ENCODE results near the gene ST6GALNAC6. TPM values are rescaled to one million over a fixed set of nuclear protein-coding genes. Genes with fewer than 3 reads are reported as not detected.
A peak's percentile ranks its signal among the peaks of the same experiment; 100 is the strongest.

Gene ST6GALNAC6
- total and polyA plus RNA-seq, 10 donors, result 29.0 to 118 (median 71.6) TPM

- Histone ChIP-seq H3K9me3 (no peaks in the 10 kb centered on the region), H3K27me3 (replicated peaks in 1 of 7) (no peaks in the 10 kb centered on the region), H3K4me1 (peaks cover 70 to 100% (median 91%) of the 10 kb centered on the region in 6 donors), H3K4me3 (peak overlapping the region in 1 of 8 donors; percentile 15), H3K36me3 (peaks cover 0 to 3% (median 0%) of the 10 kb centered on the region in 6 donors), H3K27ac (peak overlapping the region; percentile 84 to 92 (median 88))
- intact Hi-C loops (cut with DNase I; ENCODE audit: low total_unique reads), result loop anchor here (10.0 kb wide), 1 partner anchor 68 kb away; no protein-coding TSS in a partner anchor
- peak; percentile 98 for DNase-seq
- WGBS, 5 donors, result 10 to 18% (median 13%) methylated on average over 26 to 29 of the region's 29 CpGs
- peak; percentile 92 to 94 (median 93) for TF ChIP-seq POLR2AphosphoS5 (IDR thresholded peaks at IDR 0.05)
- TF ChIP-seq, protein P1, sequence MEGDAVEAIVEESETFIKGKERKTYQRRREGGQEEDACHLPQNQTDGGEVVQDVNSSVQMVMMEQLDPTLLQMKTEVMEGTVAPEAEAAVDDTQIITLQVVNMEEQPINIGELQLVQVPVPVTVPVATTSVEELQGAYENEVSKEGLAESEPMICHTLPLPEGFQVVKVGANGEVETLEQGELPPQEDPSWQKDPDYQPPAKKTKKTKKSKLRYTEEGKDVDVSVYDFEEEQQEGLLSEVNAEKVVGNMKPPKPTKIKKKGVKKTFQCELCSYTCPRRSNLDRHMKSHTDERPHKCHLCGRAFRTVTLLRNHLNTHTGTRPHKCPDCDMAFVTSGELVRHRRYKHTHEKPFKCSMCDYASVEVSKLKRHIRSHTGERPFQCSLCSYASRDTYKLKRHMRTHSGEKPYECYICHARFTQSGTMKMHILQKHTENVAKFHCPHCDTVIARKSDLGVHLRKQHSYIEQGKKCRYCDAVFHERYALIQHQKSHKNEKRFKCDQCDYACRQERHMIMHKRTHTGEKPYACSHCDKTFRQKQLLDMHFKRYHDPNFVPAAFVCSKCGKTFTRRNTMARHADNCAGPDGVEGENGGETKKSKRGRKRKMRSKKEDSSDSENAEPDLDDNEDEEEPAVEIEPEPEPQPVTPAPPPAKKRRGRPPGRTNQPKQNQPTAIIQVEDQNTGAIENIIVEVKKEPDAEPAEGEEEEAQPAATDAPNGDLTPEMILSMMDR (IDR thresholded peaks at IDR 0.05 in 8 of 11, conservative IDR thresholded peaks at IDR 0.05 in 3 of 11), result no peak
Observed at GRCh38 chr9:127862075-127863011, 37.1 kb downstream of the ST6GALNAC6 start.

DNA sequence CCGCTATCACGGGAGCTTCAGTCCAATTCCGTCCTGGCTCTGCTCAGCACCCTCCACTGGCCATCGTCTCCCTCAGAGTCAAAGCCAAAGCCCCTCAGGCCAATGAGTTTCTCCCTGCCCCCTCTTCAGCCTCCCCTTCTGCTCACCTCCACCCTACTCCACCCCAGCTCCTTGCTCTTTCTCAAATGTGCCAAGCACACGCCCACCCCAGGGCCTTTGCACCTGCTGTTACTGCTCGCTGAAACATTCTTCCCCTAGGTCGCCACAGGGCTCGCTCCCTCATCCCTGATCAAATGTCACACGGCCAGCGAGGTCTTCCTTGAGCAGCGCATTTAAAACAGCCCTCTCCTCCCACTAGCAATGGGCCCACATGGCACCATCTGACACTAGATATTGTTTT is 38.6 kb downstream of the ST6GALNAC6 start:
- DNase-seq, result no peak
- TF ChIP-seq, protein P1 (IDR thresholded peaks at IDR 0.05 in 8 of 11, conservative IDR thresholded peaks at IDR 0.05 in 3 of 11), result no peak
- TF ChIP-seq POLR2AphosphoS5 (IDR thresholded peaks at IDR 0.05) (no peak), POLR2A (IDR thresholded peaks at IDR 0.05) (no peak)
- H3K36me3 ChIP-seq, result no peaks in the 10 kb centered on the region
- no peaks in the 10 kb centered on the region for H3K9me3 ChIP-seq
- no peak overlapping the region for H3K4me3 ChIP-seq
- no peaks in the 10 kb centered on the region for H3K27me3 ChIP-seq (replicated peaks in 1 of 7)
- H3K4me1 ChIP-seq, result peaks cover 72 to 100% (median 92%) of the 10 kb centered on the region in 6 donors
- 89 to 96% (median 92%) methylated on average over 11 of the region's 11 CpGs for WGBS, 5 donors
- intact Hi-C loops (cut with DNase I; ENCODE audit: low total_unique reads), result loop anchor here (10.0 kb wide), 1 partner anchor 66 kb away; no protein-coding TSS in a partner anchor
- peak overlapping the region in 6 of 8 donors; percentile 86 to 92 (median 89) for H3K27ac ChIP-seq

DNA sequence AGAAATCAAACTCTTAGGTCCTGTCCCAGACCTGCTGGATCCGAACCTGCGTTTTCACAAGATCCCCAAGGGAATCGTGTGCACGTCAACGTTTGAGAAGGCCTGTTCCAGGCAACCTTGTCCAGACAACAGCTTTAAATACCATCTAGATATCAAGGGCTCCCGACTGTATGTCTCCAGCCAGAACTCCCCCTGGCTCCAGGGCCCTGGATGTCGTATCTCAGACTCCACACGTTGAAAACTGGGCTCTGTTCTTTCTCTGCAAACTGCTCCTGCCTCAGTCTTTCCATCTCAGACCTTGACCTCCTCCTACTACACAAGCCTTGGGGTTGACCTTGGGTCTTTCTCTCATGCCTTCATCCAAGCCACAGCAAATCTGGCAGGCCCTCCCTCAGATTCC is 39.1 kb downstream of the ST6GALNAC6 start:
- peak overlapping the region in 6 of 8 donors; percentile 51 to 92 (median 89) for H3K27ac ChIP-seq
- H3K4me1 ChIP-seq, result peaks cover 75 to 100% (median 93%) of the 10 kb centered on the region in 6 donors
- intact Hi-C loops (cut with DNase I; ENCODE audit: low total_unique reads), result loop anchor here (10.0 kb wide), 1 partner anchor 65 kb away; no protein-coding TSS in a partner anchor

More for the DNA sequence above, 39.1 kb downstream of the ST6GALNAC6 start:
- Histone ChIP-seq H3K9me3 (no peaks in the 10 kb centered on the region), H3K27me3 (replicated peaks in 1 of 7) (no peaks in the 10 kb centered on the region), H3K36me3 (no peaks in the 10 kb centered on the region), H3K4me3 (no peak overlapping the region)
- 70 to 82% (median 76%) methylated on average over 8 of the region's 8 CpGs for WGBS, 5 donors
- no peak for DNase-seq
- TF ChIP-seq, protein P1 (IDR thresholded peaks at IDR 0.05 in 8 of 11, conservative IDR thresholded peaks at IDR 0.05 in 3 of 11), result no peak
- TF ChIP-seq POLR2AphosphoS5 (IDR thresholded peaks at IDR 0.05), result no peak

Measured in spleen (tissue), 11 donors.